Bone marrow (tissue), 2 donors: ENCODE data around the gene PIP5K1A.

Experiments
- DNase-seq, 2 donors: peaks; one replicate each; lab custom pipeline; 2025; lab: John Stamatoyannopoulos, UW

PIP5K1A gene

DNA sequence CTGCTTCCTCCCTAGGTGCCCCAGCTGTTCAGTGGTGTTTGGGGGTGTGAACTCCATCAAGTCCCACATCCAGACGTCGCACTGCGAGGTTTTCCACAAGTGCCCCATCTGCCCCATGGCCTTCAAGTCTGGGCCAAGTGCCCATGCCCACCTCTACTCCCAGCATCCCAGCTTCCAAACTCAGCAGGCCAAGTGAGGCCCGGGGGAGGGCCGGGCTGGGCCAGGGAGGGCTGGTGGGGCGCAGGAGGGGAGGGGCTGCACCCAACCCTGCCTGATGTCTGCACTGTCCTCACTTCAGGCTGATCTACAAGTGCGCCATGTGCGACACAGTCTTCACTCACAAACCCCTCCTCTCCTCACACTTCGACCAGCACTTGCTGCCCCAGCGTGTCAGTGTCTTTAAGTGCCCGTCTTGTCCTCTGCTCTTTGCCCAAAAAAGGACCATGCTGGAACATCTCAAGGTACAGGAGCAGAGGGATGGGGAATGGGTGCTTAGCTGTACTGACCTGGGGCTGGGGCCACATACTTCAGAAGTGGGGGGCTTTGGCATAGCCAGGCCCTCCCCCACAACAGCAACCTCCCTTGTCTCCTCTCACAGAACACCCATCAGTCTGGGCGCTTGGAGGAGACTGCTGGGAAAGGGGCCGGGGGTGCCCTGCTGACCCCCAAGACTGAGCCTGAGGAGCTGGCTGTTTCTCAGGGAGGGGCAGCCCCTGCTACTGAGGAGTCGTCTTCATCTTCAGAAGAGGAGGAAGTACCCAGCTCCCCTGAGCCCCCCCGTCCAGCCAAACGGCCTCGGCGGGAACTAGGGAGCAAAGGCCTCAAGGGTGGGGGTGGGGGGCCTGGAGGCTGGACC lies 91.0 kb downstream of the PIP5K1A start:
- no peak for DNase-seq

DNA sequence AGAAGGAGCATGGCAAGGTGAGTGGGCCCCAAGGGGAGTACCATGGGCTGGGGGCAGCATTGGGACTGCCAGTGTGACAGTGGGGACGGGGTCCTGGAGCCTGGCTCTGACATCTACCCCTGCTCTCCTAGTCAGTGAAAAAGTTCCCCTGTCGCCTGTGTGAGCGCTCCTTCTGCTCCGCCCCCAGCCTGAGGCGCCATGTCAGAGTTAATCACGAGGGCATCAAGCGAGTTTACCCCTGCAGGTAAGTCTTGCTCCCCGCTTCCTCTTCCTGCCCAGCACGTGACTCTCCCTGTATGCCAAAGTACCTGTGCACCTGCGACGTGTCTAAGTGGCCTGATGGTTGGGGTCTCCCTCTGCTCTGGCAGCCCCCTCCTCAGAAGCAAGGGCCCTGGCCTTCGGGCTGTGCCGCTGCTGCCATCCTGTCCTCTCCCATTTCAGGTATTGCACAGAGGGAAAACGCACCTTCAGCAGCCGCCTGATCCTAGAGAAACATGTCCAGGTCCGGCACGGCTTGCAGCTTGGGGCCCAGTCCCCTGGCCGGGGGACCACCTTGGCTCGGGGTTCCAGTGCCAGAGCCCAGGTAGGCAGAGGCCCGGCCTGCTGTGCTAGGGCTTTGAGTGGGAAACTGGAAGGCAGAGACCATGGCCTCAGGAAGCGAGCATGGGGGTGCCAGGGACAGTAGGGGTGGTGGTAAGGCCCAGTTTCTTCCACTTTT lies 91.8 kb downstream of the PIP5K1A start:
- no peak for DNase-seq

DNA sequence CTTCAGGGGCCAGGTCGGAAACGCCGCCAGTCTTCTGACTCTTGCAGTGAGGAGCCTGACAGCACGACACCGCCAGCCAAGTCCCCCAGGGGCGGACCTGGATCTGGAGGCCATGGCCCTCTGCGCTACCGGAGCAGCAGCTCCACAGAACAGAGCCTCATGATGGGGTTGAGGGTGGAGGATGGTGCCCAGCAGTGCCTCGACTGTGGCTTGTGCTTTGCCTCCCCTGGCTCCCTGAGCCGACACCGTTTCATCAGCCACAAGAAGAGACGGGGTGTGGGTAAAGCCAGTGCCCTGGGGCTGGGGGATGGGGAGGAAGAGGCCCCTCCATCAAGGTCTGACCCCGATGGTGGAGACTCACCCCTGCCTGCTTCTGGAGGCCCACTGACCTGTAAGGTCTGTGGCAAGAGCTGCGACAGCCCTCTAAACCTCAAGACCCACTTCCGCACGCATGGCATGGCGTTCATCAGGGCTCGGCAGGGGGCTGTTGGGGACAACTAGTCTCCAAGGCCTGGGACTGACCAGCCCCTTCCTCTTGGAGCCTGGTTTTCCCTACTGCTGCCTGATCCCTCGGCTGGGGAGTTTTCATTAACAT lies 92.5 kb downstream of the PIP5K1A start:
- DNase-seq, result no peak

DNA sequence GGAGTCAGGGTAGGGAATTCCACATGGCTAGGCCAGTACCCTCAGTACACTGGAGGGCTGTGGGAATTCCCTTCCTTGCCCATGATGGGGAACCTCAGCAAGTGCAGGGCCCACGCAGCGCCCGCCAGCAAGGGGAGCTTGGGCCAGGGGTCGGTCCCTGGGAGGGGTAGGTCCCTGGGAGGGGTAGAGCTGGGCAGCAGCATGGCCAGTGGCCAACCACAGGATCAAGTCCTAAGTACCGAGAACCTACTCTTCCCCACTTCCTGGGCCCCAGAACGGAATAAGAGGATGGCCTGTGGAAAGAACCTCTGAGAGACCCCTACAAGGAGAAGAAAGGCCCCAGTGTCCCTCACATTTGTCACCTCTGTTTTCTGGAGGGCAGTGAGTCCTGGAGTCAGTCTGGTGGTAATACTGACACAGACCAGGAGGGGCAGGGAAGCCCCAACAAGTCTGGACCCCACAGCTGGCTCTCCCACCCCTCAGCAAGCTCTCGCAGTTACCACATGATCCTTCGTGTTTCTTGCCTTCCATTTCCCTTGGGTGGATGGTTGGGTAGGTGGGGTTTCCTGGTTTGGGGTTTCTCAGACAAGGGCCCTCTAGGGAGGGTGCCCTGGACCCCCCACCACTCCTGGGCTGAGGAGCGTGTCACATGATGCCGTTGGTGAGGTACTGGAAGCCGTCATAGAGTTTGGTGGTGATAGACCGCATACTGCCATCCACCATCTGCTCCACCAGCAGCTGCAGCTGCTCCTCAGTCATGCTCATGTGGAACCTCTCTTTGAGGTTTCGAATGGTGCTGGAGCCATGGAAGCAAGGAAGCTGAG lies 94.1 kb downstream of the PIP5K1A start:
- DNase-seq, result no peak

DNA sequence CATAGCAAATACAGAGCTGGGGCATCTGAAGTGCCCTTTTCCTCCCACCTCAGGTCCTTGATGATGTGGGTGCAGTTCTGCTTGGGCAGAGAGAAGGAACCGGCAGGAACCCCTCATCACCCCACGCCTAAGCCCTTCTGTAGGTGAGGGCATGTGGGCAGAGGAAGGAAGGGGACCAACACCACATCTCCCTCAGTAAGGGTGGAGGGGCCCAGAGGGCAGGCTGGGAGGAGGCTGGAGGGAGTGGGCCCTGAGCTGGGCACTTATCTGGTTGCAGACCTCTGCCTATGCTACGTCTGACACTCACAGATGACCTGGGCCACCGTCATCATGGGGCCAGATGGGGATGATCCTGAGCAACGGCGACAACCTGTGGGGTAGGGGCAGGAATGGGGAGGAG lies 94.7 kb downstream of the PIP5K1A start:
- DNase-seq, result no peak

DNA sequence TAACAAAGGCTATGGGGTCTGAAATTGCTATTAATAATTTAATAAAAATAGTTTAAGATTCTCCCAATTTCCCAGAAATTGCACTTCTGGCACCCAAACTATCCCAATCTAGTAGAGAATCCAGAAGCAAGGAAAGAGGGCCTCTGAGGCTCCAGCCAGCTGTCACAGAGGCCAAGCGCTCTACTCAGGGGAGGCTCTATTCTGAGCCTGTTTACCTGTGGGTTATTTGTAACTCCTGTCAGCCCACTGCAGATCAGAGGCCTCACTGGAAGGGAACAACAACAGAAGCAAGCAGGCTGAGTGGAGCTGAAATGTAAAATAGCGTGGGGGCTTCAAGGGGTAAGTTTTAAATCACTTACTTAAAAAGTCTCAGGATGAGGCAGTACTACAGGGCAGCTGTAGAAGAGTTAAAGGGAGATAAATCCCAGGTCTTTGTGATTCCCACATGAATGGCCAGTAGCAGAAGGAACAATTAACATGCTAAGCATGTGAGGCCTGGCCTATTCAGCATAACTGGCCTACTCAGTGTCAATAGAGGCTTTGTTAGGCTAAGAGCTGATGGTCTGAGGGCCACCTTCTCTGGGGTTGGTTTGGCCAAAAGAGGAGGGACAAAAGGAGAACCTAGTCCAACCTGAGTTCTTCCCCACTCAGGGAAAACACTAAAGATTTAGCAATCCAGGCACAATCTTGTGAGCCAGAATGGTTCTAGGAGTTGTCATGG lies 96.5 kb downstream of the PIP5K1A start:
- no peak for DNase-seq
